ENCODE measurements around the gene CHI3L1.
A peak's percentile ranks its signal among the peaks of the same experiment; 100 is the strongest.

The CHI3L1 gene

DNA sequence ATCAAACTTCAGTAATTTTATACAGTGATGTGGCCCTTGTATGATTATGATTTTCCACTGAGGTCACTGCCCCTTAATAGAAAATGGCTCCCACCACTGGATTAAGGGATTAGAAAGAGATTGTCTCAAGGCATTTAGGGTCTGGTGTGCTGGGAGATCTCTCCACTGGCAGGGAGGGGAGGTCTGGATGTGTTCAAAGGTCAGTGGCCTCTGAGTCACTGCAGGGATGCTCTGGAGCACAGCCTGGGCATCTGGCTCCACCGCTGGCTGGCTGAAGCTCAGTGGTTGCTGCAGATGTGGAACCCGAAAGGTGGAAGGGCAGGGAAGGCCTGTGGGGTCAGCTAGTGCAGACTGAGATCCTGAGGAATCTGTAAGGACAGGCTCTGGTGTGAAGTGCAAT is 18.3 kb upstream of the CHI3L1 start:
- Histone ChIP-seq H3K4me2 (ENCODE audit: low read length) (no peak overlapping the region), H3K4me1 (ENCODE audit: control insufficient read depth, insufficient read depth, low read length) (peaks cover 30% of the 10 kb centered on the region), H3K36me3 (ENCODE audit: insufficient read depth, low read length) (no peaks in the 10 kb centered on the region), H3K9ac (ENCODE audit: low read depth, low read length) (no peak overlapping the region), H3K27me3 (ENCODE audit: control insufficient read depth, insufficient read depth, low read length) (no peaks in the 10 kb centered on the region), H3K9me3 (replicated peaks; ENCODE audit: low read length) (no peaks in the 10 kb centered on the region), H3K4me3 (ENCODE audit: low read length) (no peak overlapping the region)

DNA sequence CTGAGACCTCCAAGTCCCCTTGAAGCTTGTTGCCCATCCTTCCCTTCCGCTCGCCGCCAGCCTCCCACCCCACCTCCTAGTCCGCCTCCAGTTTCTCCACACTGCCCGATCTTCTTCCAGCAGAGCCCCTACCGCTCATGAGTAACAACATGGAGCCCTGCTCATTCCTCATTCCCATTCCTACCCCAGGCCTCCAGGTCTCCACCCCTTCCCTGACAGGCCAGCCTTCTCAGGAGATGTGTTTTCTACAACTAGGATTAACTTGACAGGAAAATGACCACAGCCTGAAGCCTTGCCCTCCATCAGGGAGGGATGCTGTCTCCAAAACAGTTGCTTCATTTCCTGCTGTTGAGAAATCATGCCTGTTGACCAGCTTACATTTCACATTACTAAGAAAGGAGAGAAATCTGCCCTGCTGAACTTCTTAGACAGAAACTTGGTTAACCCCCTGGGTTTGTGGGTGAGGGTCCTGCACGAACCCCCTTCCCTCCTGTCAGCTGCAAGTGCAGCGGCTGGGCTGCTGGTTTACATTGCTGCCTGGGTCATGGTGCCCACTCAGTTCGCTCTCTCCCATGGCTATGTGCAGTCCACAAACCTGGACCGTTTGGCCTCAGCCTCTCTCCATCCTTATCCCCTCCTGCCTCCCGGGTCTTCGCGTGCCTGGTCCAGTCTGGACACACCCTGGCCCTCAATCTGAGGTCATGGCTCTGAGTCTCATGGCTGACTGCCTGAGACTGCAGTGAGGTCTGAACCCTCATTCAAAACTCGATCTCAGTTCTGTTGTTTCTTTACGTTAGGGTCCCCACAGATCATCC is 16.1 kb upstream of the CHI3L1 start:
- H3K36me3 ChIP-seq (ENCODE audit: insufficient read depth, low read length), result no peaks in the 10 kb centered on the region
- no peaks in the 10 kb centered on the region for H3K27me3 ChIP-seq (ENCODE audit: control insufficient read depth, insufficient read depth, low read length)
- peak overlapping the region; percentile 7 for H3K4me3 ChIP-seq (ENCODE audit: low read length)
- no peak overlapping the region for H3K4me2 ChIP-seq (ENCODE audit: low read length)
- no peak overlapping the region for H3K9ac ChIP-seq (ENCODE audit: low read depth, low read length)
- H3K9me3 ChIP-seq (replicated peaks; ENCODE audit: low read length), result no peaks in the 10 kb centered on the region
- peaks cover 44% of the 10 kb centered on the region for H3K4me1 ChIP-seq (ENCODE audit: control insufficient read depth, insufficient read depth, low read length)

DNA sequence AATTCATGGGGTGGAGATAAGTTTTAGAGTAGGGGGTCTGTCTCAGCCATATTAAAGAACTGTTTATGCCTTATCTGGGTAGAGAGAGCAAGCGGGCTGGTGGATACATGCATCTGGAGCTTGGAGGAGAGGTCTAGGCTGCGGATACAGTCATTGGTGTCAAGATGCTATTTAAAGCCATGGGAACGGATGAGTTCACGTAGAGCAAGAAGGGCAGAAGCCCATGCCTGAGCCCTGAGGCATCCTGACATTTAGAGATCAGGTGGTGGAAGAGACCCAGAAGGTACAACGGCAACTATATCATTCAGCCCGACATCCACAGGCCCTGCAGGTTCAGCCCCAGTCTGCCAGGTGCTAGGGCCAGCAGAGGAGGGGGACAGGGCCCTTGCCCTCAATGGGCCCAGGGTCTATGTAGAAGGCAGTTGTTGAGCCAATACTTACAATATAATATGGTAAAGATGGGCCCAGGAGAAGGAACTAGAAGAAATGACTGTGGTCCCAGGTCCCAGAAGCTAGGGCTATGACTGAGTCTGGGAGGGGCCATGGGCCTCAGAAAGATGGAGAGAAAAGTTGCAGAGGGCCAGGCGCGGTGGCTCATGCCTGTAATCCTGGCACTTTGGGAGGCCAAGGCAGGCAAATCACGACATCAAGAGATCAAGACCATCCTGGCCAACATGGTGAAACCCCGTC is 15.2 kb upstream of the CHI3L1 start:
- Histone ChIP-seq H3K4me3 (ENCODE audit: low read length) (no peak overlapping the region), H3K27me3 (ENCODE audit: control insufficient read depth, insufficient read depth, low read length) (no peaks in the 10 kb centered on the region), H3K9ac (ENCODE audit: low read depth, low read length) (no peak overlapping the region), H3K9me3 (replicated peaks; ENCODE audit: low read length) (no peaks in the 10 kb centered on the region), H3K36me3 (ENCODE audit: insufficient read depth, low read length) (no peaks in the 10 kb centered on the region), H3K4me1 (ENCODE audit: control insufficient read depth, insufficient read depth, low read length) (peaks cover 50% of the 10 kb centered on the region), H3K4me2 (ENCODE audit: low read length) (no peak overlapping the region)

GRCh38 chr1:203200916-203201315 is 14.4 kb upstream of the CHI3L1 start:
- no peaks in the 10 kb centered on the region for H3K36me3 ChIP-seq (ENCODE audit: insufficient read depth, low read length)
- H3K4me1 ChIP-seq (ENCODE audit: control insufficient read depth, insufficient read depth, low read length), result peaks cover 48% of the 10 kb centered on the region

DNA sequence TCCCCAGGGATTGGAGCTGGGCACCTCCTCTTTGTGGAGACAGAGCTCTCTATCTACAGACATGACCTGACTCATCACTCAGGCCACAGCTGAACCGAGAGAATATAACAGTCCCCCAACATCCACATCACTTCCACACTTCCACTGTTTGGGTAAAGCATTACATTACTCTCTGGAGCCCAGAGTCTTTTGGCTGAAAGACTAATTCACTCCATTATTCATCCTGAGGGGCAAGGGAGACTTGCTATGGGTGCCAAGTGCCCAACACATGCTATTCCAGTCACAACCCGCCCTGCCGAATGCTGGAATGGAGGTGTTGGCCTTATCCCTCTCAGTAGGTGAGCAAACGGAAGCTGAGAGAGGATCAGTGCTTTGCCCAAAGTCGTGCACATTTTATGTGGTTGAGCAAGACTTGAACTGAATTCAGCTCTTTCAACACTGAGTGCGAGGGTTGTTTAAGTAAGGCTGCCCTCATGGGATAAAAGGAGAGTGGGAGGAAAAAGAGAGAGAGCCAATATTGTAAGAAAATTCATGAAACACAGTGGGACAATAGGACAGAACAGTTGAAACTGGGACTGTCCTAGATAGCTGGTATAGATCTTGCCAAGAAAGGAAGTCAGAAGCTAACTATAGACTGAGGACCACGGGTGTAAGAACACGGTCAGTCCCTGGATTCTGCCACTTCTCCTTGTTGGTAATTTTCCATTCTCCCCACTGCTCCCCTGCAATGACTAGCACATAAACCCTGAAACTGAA is 13.5 kb upstream of the CHI3L1 start:
- no peaks in the 10 kb centered on the region for H3K27me3 ChIP-seq (ENCODE audit: control insufficient read depth, insufficient read depth, low read length)
- no peak overlapping the region for H3K9ac ChIP-seq (ENCODE audit: low read depth, low read length)
- no peaks in the 10 kb centered on the region for H3K36me3 ChIP-seq (ENCODE audit: insufficient read depth, low read length)
- peaks cover 43% of the 10 kb centered on the region for H3K4me1 ChIP-seq (ENCODE audit: control insufficient read depth, insufficient read depth, low read length)
- no peak overlapping the region for H3K4me3 ChIP-seq (ENCODE audit: low read length)
- no peak overlapping the region for H3K4me2 ChIP-seq (ENCODE audit: low read length)
- H3K9me3 ChIP-seq (replicated peaks; ENCODE audit: low read length), result no peaks in the 10 kb centered on the region

More at GRCh38 chr1:203200916-203201315, 14.4 kb upstream of the CHI3L1 start:
- Histone ChIP-seq H3K4me2 (ENCODE audit: low read length) (no peak overlapping the region), H3K9ac (ENCODE audit: low read depth, low read length) (no peak overlapping the region), H3K9me3 (replicated peaks; ENCODE audit: low read length) (no peaks in the 10 kb centered on the region), H3K4me3 (ENCODE audit: low read length) (no peak overlapping the region), H3K27me3 (ENCODE audit: control insufficient read depth, insufficient read depth, low read length) (no peaks in the 10 kb centered on the region)

DNA sequence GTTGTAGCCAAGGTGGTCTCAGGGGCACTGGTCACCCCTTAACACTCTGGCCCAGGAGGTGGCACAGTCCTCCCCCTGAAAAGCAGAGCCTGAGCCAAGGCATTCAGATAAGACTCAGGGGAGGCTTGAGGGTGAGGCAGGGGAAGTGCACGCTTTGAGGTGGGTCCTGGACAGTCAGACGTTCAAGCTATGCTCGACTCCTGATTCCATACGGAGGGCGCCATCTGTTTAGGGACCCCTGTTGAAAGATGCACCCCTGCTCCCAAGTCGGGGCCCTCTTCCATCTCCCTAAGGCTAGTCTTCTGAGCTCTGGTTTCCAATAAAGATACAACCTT is 12.9 kb upstream of the CHI3L1 start:
- H3K9me3 ChIP-seq (replicated peaks; ENCODE audit: low read length), result no peaks in the 10 kb centered on the region
- no peak overlapping the region for H3K4me3 ChIP-seq (ENCODE audit: low read length)
- no peak overlapping the region for H3K4me2 ChIP-seq (ENCODE audit: low read length)
- no peak overlapping the region for H3K9ac ChIP-seq (ENCODE audit: low read depth, low read length)
- no peaks in the 10 kb centered on the region for H3K36me3 ChIP-seq (ENCODE audit: insufficient read depth, low read length)
- H3K4me1 ChIP-seq (ENCODE audit: control insufficient read depth, insufficient read depth, low read length), result peaks cover 43% of the 10 kb centered on the region
- H3K27me3 ChIP-seq (ENCODE audit: control insufficient read depth, insufficient read depth, low read length), result no peaks in the 10 kb centered on the region

DNA sequence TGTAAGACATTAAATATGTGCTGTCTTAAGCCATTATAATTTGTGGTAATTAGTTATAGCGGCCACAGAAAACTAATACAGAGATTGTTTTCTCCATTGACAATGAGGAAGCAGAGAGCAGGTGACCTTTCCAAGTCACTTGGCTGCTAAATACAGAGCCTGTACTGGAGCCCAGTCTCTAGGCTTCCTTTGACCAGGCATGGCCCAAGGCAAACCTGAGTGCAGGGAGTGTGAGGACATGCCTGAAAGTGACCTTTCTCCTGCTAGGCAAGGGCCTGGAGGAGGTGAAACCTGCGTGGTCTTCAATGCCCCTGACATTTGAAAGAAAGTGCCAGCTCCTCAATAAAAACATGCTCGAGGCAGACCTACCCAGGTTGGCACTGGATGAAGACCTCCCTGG is 12.5 kb upstream of the CHI3L1 start:
- Histone ChIP-seq H3K9ac (ENCODE audit: low read depth, low read length) (no peak overlapping the region), H3K36me3 (ENCODE audit: insufficient read depth, low read length) (no peaks in the 10 kb centered on the region), H3K9me3 (replicated peaks; ENCODE audit: low read length) (no peaks in the 10 kb centered on the region), H3K27me3 (ENCODE audit: control insufficient read depth, insufficient read depth, low read length) (no peaks in the 10 kb centered on the region), H3K4me1 (ENCODE audit: control insufficient read depth, insufficient read depth, low read length) (peaks cover 43% of the 10 kb centered on the region), H3K4me3 (ENCODE audit: low read length) (no peak overlapping the region), H3K4me2 (ENCODE audit: low read length) (no peak overlapping the region)

DNA sequence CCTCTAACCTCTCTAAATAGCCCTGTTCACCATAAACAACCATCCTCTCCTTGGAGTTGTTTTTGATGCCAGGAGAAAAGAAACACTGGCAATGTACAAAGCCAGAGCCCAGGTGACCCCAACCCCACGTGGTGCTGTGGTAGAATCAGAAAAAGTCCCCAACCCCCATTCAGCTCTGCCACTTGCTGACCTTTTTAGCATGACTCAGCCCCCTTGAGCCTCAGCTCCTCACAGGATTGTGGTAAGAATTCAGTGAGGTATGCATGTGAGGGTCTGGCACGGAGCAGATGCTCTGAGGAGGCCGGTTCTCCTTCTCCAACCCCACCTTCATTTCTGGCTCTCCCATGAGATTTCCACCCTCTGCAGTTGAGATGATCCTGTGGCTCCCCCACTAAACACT is 11.1 kb upstream of the CHI3L1 start:
- H3K4me3 ChIP-seq (ENCODE audit: low read length), result no peak overlapping the region
- H3K9me3 ChIP-seq (replicated peaks; ENCODE audit: low read length), result no peaks in the 10 kb centered on the region
- H3K36me3 ChIP-seq (ENCODE audit: insufficient read depth, low read length), result no peaks in the 10 kb centered on the region
- no peaks in the 10 kb centered on the region for H3K27me3 ChIP-seq (ENCODE audit: control insufficient read depth, insufficient read depth, low read length)
- no peak overlapping the region for H3K4me2 ChIP-seq (ENCODE audit: low read length)
- peaks cover 39% of the 10 kb centered on the region for H3K4me1 ChIP-seq (ENCODE audit: control insufficient read depth, insufficient read depth, low read length)
- no peak overlapping the region for H3K9ac ChIP-seq (ENCODE audit: low read depth, low read length)

- Histone ChIP-seq H3K36me3 (ENCODE audit: insufficient read depth, low read length) (no peaks in the 10 kb centered on the region), H3K4me2 (ENCODE audit: low read length) (no peak overlapping the region), H3K4me1 (ENCODE audit: control insufficient read depth, insufficient read depth, low read length) (peaks cover 34% of the 10 kb centered on the region), H3K9ac (ENCODE audit: low read depth, low read length) (no peak overlapping the region), H3K4me3 (ENCODE audit: low read length) (no peak overlapping the region), H3K27me3 (ENCODE audit: control insufficient read depth, insufficient read depth, low read length) (no peaks in the 10 kb centered on the region), H3K9me3 (replicated peaks; ENCODE audit: low read length) (no peaks in the 10 kb centered on the region)
These were observed 9.9 kb upstream of the CHI3L1 start for GRCh38 chr1:203196371-203196770.

DNA sequence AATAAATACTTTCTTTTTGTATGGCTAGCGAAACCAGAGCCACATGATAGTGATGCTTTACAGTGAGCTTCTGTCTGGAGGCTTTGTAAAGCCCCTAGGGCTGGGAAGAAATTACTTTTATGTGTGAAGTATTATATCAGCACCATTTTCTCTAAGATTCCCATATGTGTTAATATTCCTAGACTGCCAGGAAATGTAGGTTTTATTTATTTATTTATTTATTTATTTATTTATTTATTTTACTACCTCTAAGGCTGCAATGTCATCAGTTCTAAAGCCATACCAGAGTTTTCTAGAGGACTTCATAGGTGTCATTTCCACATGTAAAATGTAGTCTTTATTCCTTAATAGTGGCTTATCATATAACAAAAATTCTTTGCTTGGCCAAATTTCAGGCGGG is 4.4 kb upstream of the CHI3L1 start:
- no peaks in the 10 kb centered on the region for H3K4me1 ChIP-seq (ENCODE audit: control insufficient read depth, insufficient read depth, low read length)
- H3K9me3 ChIP-seq (replicated peaks; ENCODE audit: low read length), result no peaks in the 10 kb centered on the region
- no peak overlapping the region for H3K4me3 ChIP-seq (ENCODE audit: low read length)
- H3K9ac ChIP-seq (ENCODE audit: low read depth, low read length), result no peak overlapping the region
- H3K27me3 ChIP-seq (ENCODE audit: control insufficient read depth, insufficient read depth, low read length), result peaks cover 30% of the 10 kb centered on the region
- H3K36me3 ChIP-seq (ENCODE audit: insufficient read depth, low read length), result no peaks in the 10 kb centered on the region
- no peak overlapping the region for H3K4me2 ChIP-seq (ENCODE audit: low read length)

DNA sequence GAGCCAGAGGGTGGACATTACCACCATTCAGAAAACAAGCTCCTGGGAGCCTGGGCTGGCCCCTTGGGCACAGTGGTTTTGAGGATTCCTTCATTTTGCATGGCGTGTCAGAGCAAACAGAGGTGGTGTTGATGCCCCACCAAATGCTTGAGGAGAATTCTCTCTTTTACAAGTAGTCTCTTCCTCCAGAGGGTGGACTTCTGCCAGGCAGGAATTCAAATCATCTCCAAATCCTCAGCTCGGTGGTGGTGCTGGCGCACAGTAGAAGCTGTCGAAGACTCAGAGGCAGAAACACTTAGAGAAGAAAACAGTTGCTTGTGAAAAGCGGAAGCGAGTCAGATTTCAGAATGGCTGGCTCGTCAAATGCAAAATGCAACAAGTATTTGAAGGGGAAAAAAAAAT is 3.4 kb upstream of the CHI3L1 start:
- Histone ChIP-seq H3K4me1 (ENCODE audit: control insufficient read depth, insufficient read depth, low read length) (no peaks in the 10 kb centered on the region), H3K4me2 (ENCODE audit: low read length) (no peak overlapping the region), H3K4me3 (ENCODE audit: low read length) (no peak overlapping the region), H3K27me3 (ENCODE audit: control insufficient read depth, insufficient read depth, low read length) (peaks cover 30% of the 10 kb centered on the region), H3K9me3 (replicated peaks; ENCODE audit: low read length) (no peaks in the 10 kb centered on the region), H3K36me3 (ENCODE audit: insufficient read depth, low read length) (no peaks in the 10 kb centered on the region), H3K9ac (ENCODE audit: low read depth, low read length) (no peak overlapping the region)

Measured in skeletal muscle satellite cell (primary cell).